Neutrophil (primary cell): Measurements from ENCODE around the gene PDPN.

Source experiments
- H3K27ac ChIP-seq: fragments of 200-600 bp; sonication (generic); 2 replicates; pipeline ENCODE4 v1.5.1; 2016; ENCODE audit warnings: mild to moderate bottlenecking, moderate library complexity
- H3K27me3 ChIP-seq: fragments of 200-600 bp; sonication (generic); 2 replicates; pipeline ENCODE4 v1.6.0; 2016; ENCODE audit warnings: mild to moderate bottlenecking
- H3K36me3 ChIP-seq: fragments of 200-600 bp; sonication (generic); 2 replicates; pipeline ENCODE4 v1.5.1; 2017
- H3K4me1 ChIP-seq, 2 experiments: fragments of 200-600 bp in 1 of 2; sonication (generic) in 1 of 2; 1 replicate in 1 of 2; 2 replicates in 1 of 2; pipeline versions ENCODE4 v1.5.1 to v1.6.1; 2013 to 2016; ENCODE audit warnings: low read depth in 1 of 2, low read length in 1 of 2, mild to moderate bottlenecking in 1 of 2, moderate library complexity in 1 of 2; ENCODE audit not compliant: control insufficient read depth in 1 of 2, insufficient read depth in 1 of 2
- H3K4me3 ChIP-seq, 2 experiments: fragments of 200-600 bp in 1 of 2; sonication (generic) in 1 of 2; 1 replicate in 1 of 2; 2 replicates in 1 of 2; pipeline ENCODE4 v1.5.1; 2013 to 2016; ENCODE audit warnings: low read depth in 1 of 2, low read length in 1 of 2, mild to moderate bottlenecking in 1 of 2, moderate library complexity in 1 of 2
- H3K9me3 ChIP-seq: fragments of 200-600 bp; sonication (generic); 2 replicates; pipeline ENCODE4 v1.5.1; 2016
- CTCF ChIP-seq: fragments of 200-600 bp; sonication (generic); IDR thresholded peaks from 2 replicates; pipeline ENCODE4 v1.5.1; 2016; ENCODE audit warnings: antibody characterized with exemption

PDPN gene

GRCh38 chr1:13595411-13595810, 11.8 kb downstream of the PDPN start:
- Histone ChIP-seq H3K4me1 (no peaks in the 10 kb centered on the region), H3K9me3 (no peaks in the 10 kb centered on the region), H3K4me3 (no peak overlapping the region), H3K27ac (no peak overlapping the region), H3K27me3 (peaks cover 53% of the 10 kb centered on the region), H3K36me3 (no peaks in the 10 kb centered on the region)
- TF ChIP-seq CTCF = no peak

- no peaks in the 10 kb centered on the region for H3K9me3 ChIP-seq
- no peak for TF ChIP-seq CTCF
- H3K27me3 ChIP-seq = peaks cover 50% of the 10 kb centered on the region
- H3K4me3 ChIP-seq = no peak overlapping the region
- no peaks in the 10 kb centered on the region for H3K4me1 ChIP-seq
- H3K36me3 ChIP-seq = no peaks in the 10 kb centered on the region
- no peak overlapping the region for H3K27ac ChIP-seq
Observed at GRCh38 chr1:13597166-13597565, 13.5 kb downstream of the PDPN start.

GRCh38 chr1:13600762-13601453, 17.3 kb downstream of the PDPN start:
- no peaks in the 10 kb centered on the region for H3K4me1 ChIP-seq
- H3K27ac ChIP-seq = no peak overlapping the region
- peaks cover 36% of the 10 kb centered on the region for H3K27me3 ChIP-seq
- H3K4me3 ChIP-seq = no peak overlapping the region
- no peak for TF ChIP-seq CTCF
- no peaks in the 10 kb centered on the region for H3K36me3 ChIP-seq
- no peaks in the 10 kb centered on the region for H3K9me3 ChIP-seq

- H3K36me3 ChIP-seq = no peaks in the 10 kb centered on the region
- no peaks in the 10 kb centered on the region for H3K4me1 ChIP-seq
- H3K27me3 ChIP-seq = peaks cover 46% of the 10 kb centered on the region
- TF ChIP-seq CTCF = no peak
- H3K27ac ChIP-seq = no peak overlapping the region
- no peaks in the 10 kb centered on the region for H3K9me3 ChIP-seq
- H3K4me3 ChIP-seq = no peak overlapping the region
Observed at GRCh38 chr1:13604176-13604575, 20.5 kb downstream of the PDPN start.

GRCh38 chr1:13604721-13605120, 21.1 kb downstream of the PDPN start:
- Histone ChIP-seq H3K27me3 (peaks cover 44% of the 10 kb centered on the region), H3K4me3 (no peak overlapping the region), H3K4me1 (no peaks in the 10 kb centered on the region), H3K9me3 (no peaks in the 10 kb centered on the region), H3K36me3 (no peaks in the 10 kb centered on the region), H3K27ac (no peak overlapping the region)
- TF ChIP-seq CTCF = no peak
